Midbrain (tissue), 1 donor: ENCODE results near the gene CADPS.

Experiments
- DNase-seq: peaks from one replicate; lab custom pipeline; 2025; lab: John Stamatoyannopoulos, UW

Gene CADPS

GRCh38 chr3:62374341-62375218, 500.6 kb downstream of the CADPS start:
- no peak for DNase-seq

GRCh38 chr3:62373714-62374333, 501.4 kb downstream of the CADPS start:
- DNase-seq, result no peak

- no peak for DNase-seq
These were observed 502.0 kb downstream of the CADPS start, which contains the start of gene FEZF2 for GRCh38 chr3:62373215-62373614. Gene FEZF2 (minus strand): TSS chr3:62373550. CDS start chr3:62372868, 682 bp downstream.

DNA sequence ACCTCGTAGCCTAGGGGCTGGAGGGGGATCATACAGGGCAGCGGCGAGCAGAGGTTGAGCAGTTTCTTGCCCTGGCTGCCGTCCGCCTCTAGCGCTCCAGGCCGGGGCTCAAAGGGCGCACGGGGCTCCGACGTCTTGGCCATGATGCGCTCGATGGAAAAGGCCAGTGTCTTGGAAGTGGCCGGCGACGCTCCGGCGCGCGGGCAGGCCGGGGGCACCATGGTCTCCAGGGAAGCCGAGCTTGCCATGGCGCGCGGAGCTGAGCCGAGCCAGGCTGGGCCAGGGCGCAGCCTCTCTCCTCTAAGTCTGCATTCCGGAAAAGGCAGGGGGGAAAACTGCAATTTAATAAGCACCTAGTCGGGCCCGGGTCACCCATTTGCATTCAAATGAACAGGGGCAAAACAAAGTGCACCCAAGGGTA, 502.6 kb downstream of the CADPS start:
- no peak for DNase-seq

DNA sequence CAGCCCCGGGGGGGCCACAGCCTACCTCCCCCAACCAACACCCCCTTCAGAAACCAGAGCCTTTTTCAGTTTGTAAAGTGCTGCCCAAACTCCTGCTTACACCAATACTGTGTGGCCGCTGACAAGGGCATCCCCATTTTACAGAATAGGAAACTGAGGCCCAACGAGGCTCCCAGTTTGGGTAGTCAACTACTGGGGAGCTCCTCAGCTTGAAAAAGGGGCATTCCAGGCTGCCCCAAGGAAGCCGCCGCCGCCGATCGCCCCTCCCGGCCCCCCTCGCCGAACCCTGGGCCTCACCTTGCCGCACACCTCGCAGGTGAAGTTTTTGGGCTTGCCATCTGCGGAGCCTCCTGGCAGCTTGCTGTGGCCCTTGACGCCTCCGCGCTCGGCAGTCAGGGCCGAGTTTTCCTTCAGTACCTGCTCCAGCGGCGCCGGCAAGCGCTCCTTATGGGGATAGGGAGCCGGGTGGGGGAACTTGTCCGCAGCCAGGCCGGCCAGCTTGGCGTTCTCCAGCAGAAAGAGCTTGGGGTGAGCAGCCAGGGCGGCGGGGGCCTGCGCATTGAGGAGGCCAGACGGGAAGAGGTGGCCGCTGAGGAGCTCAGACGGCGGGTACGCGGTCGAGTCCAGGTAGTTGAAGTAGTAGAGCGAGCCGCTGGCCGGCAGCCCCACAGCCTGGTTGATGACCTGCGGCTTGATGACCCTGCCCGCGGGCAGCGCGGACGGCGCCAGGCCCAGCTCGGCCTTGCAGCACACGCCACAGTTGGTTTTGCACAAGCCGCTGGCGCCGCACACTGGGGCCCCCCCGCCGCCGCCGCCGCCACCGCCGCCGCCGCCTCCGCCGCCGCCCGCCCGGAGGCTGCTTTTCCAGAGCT, 503.3 kb downstream of the CADPS start:
- DNase-seq, result no peak

- DNase-seq, result no peak
These were observed 504.1 kb downstream of the CADPS start for GRCh38 chr3:62370858-62371719.

- DNase-seq, result no peak
These were observed 504.9 kb downstream of the CADPS start for GRCh38 chr3:62370112-62370857.

DNA sequence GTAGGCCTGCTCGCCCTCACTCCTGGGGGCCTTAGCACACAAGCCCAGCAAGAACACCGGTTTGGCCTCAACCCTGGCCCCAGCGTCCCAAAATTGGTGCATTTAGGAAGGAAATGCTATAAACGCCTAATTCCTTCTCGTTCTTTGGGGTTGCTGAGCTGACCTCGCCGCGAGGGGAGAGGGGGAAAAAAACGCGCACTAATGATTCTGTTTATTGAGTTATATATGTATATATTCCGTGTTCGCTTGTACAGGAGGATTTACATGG, 505.8 kb downstream of the CADPS start:
- DNase-seq, result no peak

DNA sequence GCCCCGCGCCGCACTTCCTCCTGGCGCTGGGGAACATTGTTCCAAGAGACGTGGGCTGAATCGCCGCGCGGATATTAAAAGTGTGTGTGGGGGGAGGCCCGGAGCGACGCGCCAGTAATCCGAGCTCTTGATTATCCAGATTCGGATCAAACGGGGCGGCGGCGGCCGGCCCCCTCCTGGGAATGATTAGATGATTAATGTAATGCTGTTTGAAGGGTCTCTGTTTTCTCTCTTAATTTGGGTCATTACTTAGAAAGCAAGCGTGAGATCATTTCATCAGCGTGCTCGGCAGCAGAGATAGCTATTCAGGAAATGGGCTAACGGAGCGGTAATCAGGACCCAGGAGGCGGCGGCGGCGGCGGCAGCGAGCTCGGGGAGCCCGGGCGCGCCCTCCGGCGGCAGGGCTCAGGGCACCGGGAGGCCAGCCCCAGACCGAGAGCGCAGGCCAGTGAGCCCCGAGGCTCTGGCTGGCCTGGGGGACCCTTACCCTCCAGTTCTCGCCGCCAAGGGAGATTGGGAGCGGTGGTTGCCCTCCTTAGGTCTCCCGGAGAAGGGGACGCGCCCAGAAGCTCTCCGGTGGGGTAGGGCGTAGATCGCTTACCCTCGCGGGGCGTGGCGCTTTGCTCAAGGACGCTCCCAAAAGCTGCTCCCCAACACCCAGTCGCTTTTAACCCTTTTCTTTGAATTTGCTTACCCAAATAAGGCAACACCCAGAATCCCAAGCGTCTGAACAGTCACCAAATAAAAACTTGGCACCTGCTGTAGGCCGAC, 506.3 kb downstream of the CADPS start:
- DNase-seq, result no peak

GRCh38 chr3:62368290-62368704, 506.9 kb downstream of the CADPS start:
- DNase-seq, result no peak

- DNase-seq, result no peak
These were observed 507.4 kb downstream of the CADPS start for GRCh38 chr3:62367763-62368195.

DNA sequence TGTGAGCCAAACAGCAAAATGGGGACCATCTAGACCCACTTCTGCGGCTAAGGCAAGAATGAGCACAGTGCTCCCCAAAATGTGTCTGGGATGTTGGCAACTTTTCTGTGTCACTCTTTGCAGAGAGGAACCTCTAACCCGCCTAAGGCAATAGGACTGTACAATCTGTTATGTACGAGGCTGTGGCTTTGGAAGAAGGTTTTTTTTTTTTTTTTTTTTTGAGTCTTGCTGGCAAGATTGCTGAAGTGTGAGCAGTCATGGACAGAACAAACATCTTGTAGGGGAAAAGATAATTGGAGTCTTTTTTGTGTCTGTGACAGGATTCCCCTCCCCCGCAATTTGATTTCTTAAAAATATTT, 509.1 kb downstream of the CADPS start:
- no peak for DNase-seq

DNA sequence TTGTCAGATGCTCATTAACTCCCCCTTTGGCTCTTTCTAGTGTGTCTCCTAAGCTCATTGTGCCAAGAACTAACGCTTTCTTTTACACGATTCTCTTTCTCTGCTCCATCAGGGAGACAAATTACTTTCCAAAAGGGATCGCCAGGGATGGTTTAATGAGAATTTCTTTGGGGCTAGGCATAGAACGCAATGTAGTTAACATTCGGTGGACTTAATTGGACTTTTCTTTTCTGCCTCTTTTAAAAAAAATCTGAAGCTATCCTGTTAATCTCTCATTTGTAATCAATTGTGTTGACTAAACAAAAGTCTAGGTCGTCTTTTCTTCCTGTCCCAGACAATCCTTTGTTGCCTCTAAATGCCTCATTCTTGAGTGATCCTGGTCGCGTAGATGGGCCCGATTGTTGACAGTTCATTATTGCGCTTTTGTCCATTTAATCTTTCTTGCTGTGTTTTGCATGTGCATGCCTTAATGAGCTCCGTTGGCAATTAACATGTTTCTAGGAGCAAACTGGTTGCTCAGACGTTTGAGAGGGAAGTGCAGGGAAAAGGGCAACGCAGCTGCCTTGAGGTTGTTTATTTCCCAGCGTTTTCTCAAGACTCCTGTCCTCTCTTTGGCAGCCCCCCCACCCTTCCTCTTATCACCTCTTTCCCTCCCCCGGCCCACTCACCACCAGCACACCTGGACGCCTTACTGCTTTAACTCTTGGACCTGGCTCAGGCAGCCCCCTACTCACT, 509.7 kb downstream of the CADPS start:
- DNase-seq, result no peak

DNA sequence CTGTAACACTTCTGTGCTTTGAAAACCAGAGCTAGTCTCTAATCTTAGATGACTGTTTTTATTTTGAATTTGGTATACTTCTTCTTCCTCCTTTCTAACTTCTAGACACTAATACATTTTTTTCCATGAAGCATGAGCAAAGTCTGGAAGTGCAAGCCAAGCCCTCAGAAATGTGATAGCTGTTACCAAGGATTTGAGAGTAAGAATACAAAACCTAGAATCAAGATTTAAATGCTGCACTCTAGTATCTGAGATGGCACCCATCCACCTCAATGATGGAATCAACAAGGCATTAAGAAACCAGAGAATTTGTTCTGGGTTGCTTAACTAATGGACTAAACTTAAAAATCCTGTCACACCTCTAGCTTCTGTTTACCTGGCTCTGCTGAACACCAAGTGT, 511.0 kb downstream of the CADPS start:
- no peak for DNase-seq

GRCh38 chr3:62363275-62363674, 511.9 kb downstream of the CADPS start:
- no peak for DNase-seq

GRCh38 chr3:62361824-62362223, 513.4 kb downstream of the CADPS start:
- DNase-seq, result no peak

- DNase-seq, result no peak
These were observed 514.0 kb downstream of the CADPS start for GRCh38 chr3:62361261-62361660.

DNA sequence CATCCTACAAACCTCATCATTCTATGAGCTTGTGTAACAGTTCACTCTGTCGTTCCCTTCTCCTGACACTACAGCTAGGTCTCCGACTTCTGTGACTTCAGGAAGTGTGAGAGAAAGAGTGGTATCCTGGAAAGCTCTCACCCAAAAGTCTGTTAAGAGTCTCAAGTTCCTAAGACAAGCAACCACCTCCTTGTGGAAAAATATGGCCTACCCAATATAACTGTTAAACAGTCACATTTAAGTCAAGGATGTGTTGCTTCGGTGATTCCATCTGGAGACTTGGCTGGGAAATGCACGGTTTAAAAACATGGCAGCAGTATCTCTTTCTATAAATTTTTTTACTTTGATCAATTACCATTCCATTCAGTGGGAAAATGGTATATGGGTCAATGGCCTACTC, 515.7 kb downstream of the CADPS start:
- no peak for DNase-seq

DNA sequence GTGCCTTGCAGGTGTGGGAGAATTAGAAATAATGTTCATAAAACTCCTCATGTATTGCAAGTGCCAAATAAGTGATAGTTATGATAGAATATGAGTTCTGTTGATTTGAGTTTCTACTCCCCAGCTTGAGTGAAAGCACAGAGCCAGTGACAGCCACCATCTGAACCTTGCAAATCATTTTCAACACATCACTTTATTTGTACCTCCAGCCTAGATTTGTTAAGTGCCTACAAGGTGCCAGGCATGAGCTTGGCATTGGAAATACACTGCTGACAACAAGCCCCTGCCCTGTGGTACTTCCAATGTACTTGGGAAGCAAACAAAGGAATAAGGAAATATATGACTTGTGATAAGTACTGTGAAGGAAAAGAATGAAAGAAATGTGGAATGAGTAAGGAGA, 518.9 kb downstream of the CADPS start:
- no peak for DNase-seq

GRCh38 chr3:62355703-62356102, 519.5 kb downstream of the CADPS start:
- no peak for DNase-seq
